Amniotic stem cell (primary cell): ENCODE results near the gene ABCC8.
"Not testable (repeated sequence)": the region's sequence is repeated elsewhere in the genome, so short reads cannot be mapped to it uniquely, and the experiment has no call there.

ENCODE experiments used
- DNase-seq: peaks from one replicate; lab custom pipeline; 2025; lab: John Stamatoyannopoulos, UW

ABCC8 gene

DNA sequence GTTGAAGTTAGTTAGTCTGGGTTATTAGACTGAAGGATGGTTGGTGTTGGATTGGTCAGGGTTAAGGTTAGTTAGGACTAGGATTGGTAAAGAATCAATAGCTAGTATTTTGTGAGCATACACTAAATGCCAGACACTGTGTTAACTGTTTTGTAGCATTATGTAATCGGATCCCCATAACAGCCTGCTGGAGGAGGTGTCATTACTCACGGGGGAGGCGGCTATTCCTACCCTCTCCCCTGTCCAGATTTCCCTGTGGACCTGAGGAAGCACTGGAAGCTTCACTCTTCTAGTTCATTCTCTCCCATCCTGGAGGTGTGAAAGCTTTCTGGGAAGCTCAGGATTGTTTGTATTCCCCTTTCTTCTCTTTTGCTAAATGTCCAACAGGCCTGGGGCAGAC is 47.7 kb downstream of the ABCC8 start:
- DNase-seq, result no peak

- no peak for DNase-seq
These were observed 48.4 kb downstream of the ABCC8 start for GRCh38 chr11:17428261-17428660.

- DNase-seq, result not testable (repeated sequence)
These were observed 50.4 kb downstream of the ABCC8 start for GRCh38 chr11:17426233-17426632.

- DNase-seq, result no peak
These were observed 52.9 kb downstream of the ABCC8 start for GRCh38 chr11:17423533-17424310.

GRCh38 chr11:17421781-17422180 is 54.9 kb downstream of the ABCC8 start:
- DNase-seq, result no peak

DNA sequence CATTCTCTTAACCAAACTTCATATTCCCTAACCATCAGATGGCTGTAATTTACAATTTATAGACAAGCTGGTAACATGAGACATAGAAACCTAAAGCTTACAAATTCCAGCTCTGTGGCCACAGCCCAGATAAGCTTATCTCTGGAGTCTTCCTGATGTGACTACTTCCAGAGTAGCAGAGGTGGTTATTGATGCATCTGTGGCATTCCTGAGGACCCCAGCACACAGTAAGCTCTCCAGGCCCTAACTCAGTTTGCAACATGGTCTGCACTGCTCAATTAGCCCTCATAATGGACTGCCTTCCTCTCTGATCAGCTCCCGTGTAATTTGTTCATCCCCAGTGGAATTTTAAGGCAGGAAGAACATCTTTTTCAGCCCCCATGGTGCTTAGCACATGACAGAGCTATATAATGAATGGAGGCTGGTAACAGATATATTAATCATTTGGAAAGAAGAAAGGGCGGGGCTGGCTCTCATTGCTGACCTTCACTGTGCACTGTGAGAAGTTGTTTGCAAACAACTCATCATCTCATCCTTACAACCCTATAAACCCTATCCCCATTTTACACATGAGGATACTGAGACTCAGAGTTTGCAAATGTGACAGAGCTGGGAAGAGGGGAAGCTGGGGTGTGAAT is 58.1 kb downstream of the ABCC8 start:
- no peak for DNase-seq

GRCh38 chr11:17416492-17416891 is 60.2 kb downstream of the ABCC8 start:
- no peak for DNase-seq

- no peak for DNase-seq
These were observed 61.0 kb downstream of the ABCC8 start for GRCh38 chr11:17415523-17416104.

GRCh38 chr11:17414992-17415391 is 61.7 kb downstream of the ABCC8 start:
- no peak for DNase-seq

DNA sequence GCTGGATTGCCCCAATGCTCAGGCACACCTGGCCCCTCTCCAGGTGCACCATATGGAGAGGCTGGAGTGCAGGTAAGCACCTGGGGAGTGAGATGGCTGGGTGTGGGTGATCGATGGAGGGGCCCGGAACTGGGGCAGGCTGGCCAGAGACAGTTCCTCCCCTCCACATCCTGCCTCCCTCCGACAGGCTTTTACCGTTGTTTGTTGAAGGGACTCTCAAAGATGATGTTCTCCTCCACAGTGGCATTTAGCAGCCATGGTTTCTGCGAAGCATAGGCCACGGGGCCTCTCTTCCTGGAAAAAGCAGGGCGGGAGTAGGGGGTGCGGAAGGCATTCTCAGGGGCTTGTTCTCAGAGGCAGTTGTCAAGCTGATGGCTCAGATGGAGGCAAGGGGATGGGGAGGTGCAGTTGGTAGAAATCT is 62.3 kb downstream of the ABCC8 start:
- no peak for DNase-seq

GRCh38 chr11:17413414-17414316 is 63.0 kb downstream of the ABCC8 start:
- no peak for DNase-seq

- no peak for DNase-seq
These were observed 64.0 kb downstream of the ABCC8 start for GRCh38 chr11:17412488-17413180.

DNA sequence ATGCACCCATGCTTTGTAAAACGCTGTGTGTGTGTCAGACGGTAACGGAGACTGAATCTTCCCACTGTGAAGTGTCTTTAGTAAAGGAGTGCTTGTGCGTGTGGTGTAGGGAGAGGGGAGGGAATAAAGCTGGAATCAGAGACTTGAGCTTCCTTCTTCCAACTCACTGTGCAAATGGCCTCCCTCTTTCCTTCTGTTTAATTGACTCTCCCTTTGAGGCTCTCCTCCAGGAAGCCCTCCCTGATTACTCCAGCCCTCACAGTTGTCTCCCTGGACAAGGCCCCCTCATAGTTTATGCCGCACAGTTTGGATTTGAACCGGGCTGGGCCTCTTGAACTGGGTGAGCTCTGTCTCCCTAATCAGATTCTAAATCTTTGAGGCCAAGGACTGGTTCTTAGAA is 65.2 kb downstream of the ABCC8 start:
- DNase-seq, result no peak

- no peak for DNase-seq
These were observed 65.9 kb downstream of the ABCC8 start for GRCh38 chr11:17410606-17411379.

DNA sequence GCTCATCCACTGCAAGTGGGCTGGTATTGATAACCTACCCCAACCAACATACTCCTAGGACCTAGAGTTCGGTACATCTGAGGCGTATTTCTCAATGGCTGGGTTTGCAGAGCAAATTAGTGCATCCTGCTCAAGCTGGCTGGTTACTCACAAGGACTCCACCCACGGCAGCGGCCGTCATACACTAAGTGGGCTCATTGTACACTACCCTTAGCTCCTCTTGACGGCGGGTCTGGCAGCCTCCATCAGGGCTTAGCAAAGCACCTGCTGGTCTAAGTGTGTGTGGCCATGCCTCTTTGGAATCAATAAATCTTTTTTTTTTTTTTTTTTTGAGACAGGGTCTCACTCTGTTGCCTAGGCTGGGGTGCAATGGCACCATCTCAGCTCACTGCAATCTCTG is 68.0 kb downstream of the ABCC8 start:
- DNase-seq, result no peak

GRCh38 chr11:17408026-17408425 is 68.6 kb downstream of the ABCC8 start:
- no peak for DNase-seq

GRCh38 chr11:17407575-17407974 is 69.1 kb downstream of the ABCC8 start:
- DNase-seq, result no peak

GRCh38 chr11:17406818-17407149 is 69.9 kb downstream of the ABCC8 start:
- no peak for DNase-seq

GRCh38 chr11:17406082-17406817 is 70.4 kb downstream of the ABCC8 start:
- DNase-seq, result no peak
